ENCODE measurements around the gene S100A2. TPM values are rescaled to one million over a fixed set of nuclear protein-coding genes. Genes with fewer than 3 reads are reported as not detected.

The S100A2 gene
- total and polyA plus RNA-seq, 2 of the 13 experiments (the other 11 are each of a cell fraction or from before 2014, with no cell fraction given), result 1.2 TPM

DNA sequence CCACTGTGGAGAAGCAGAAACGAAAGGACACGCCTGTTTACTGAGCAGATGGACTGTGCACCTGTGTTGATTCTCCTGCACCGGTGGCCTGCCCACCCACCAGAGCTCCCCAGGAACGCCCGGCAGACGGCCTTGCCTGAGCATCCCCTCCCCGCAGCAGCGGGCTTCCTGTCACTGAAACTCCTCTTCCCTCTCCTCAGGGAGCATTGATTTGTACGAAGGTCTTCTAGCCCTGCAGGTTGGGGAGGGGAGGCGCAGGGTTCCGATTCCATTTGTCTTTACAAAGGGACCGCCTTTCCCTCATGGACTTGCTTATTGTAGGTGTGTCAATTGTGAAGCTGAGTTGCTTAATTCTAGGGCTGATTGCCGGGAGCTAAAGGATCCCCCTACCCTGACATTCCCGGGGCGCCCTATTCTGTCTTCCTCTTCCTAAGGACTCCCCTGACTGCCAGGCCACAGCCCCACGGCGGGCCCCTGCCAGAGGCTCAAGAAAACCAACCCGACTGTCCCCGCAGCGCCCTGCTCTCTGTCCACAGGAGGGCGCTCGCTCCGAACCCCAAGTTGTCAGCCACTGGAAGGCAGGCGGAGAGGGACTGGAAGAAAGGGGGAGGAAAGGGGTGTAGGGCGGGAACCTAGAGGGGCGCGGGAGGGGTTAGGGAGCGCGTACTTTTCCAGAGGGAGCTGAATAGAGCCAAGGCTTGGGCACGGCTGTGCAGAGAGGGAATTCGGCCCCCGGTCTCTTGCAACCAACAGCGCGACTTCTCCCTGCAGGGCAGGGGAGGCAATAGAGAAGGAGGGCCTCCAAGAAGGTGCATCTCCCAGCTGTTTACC is 32.7 kb downstream of the S100A2 start (continued):
- TF ChIP-seq, protein P1, sequence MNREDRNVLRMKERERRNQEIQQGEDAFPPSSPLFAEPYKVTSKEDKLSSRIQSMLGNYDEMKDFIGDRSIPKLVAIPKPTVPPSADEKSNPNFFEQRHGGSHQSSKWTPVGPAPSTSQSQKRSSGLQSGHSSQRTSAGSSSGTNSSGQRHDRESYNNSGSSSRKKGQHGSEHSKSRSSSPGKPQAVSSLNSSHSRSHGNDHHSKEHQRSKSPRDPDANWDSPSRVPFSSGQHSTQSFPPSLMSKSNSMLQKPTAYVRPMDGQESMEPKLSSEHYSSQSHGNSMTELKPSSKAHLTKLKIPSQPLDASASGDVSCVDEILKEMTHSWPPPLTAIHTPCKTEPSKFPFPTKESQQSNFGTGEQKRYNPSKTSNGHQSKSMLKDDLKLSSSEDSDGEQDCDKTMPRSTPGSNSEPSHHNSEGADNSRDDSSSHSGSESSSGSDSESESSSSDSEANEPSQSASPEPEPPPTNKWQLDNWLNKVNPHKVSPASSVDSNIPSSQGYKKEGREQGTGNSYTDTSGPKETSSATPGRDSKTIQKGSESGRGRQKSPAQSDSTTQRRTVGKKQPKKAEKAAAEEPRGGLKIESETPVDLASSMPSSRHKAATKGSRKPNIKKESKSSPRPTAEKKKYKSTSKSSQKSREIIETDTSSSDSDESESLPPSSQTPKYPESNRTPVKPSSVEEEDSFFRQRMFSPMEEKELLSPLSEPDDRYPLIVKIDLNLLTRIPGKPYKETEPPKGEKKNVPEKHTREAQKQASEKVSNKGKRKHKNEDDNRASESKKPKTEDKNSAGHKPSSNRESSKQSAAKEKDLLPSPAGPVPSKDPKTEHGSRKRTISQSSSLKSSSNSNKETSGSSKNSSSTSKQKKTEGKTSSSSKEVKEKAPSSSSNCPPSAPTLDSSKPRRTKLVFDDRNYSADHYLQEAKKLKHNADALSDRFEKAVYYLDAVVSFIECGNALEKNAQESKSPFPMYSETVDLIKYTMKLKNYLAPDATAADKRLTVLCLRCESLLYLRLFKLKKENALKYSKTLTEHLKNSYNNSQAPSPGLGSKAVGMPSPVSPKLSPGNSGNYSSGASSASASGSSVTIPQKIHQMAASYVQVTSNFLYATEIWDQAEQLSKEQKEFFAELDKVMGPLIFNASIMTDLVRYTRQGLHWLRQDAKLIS (CRISPR knock-in tag; IDR thresholded peaks at IDR 0.05), result no peak
- peak; percentile 74; the same call in 1 of the 2 replicates for TF ChIP-seq PHF21A (CRISPR knock-in tag; IDR thresholded peaks at IDR 0.05)
- TF ChIP-seq ZNF343 (CRISPR knock-in tag; IDR thresholded peaks at IDR 0.05), result no peak
- TF ChIP-seq, protein P2, sequence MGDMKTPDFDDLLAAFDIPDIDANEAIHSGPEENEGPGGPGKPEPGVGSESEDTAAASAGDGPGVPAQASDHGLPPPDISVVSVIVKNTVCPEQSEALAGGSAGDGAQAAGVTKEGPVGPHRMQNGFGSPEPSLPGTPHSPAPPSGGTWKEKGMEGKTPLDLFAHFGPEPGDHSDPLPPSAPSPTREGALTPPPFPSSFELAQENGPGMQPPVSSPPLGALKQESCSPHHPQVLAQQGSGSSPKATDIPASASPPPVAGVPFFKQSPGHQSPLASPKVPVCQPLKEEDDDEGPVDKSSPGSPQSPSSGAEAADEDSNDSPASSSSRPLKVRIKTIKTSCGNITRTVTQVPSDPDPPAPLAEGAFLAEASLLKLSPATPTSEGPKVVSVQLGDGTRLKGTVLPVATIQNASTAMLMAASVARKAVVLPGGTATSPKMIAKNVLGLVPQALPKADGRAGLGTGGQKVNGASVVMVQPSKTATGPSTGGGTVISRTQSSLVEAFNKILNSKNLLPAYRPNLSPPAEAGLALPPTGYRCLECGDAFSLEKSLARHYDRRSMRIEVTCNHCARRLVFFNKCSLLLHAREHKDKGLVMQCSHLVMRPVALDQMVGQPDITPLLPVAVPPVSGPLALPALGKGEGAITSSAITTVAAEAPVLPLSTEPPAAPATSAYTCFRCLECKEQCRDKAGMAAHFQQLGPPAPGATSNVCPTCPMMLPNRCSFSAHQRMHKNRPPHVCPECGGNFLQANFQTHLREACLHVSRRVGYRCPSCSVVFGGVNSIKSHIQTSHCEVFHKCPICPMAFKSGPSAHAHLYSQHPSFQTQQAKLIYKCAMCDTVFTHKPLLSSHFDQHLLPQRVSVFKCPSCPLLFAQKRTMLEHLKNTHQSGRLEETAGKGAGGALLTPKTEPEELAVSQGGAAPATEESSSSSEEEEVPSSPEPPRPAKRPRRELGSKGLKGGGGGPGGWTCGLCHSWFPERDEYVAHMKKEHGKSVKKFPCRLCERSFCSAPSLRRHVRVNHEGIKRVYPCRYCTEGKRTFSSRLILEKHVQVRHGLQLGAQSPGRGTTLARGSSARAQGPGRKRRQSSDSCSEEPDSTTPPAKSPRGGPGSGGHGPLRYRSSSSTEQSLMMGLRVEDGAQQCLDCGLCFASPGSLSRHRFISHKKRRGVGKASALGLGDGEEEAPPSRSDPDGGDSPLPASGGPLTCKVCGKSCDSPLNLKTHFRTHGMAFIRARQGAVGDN (CRISPR knock-in tag; IDR thresholded peaks at IDR 0.05), result peak; percentile 70
- TF ChIP-seq, protein P3, sequence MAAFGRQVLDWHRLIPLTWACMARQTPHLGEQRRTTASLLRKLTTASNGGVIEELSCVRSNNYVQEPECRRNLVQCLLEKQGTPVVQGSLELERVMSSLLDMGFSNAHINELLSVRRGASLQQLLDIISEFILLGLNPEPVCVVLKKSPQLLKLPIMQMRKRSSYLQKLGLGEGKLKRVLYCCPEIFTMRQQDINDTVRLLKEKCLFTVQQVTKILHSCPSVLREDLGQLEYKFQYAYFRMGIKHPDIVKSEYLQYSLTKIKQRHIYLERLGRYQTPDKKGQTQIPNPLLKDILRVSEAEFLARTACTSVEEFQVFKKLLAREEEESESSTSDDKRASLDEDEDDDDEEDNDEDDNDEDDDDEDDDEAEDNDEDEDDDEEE (CRISPR knock-in tag; IDR thresholded peaks at IDR 0.05), result no peak
- TF ChIP-seq ZNF839 (CRISPR knock-in tag; IDR thresholded peaks at IDR 0.05; ENCODE audit: borderline replicate concordance), result no peak
- TF ChIP-seq ZNF383 (CRISPR knock-in tag; IDR thresholded peaks at IDR 0.05; ENCODE audit: borderline replicate concordance), result no peak
- TF ChIP-seq, protein P4, sequence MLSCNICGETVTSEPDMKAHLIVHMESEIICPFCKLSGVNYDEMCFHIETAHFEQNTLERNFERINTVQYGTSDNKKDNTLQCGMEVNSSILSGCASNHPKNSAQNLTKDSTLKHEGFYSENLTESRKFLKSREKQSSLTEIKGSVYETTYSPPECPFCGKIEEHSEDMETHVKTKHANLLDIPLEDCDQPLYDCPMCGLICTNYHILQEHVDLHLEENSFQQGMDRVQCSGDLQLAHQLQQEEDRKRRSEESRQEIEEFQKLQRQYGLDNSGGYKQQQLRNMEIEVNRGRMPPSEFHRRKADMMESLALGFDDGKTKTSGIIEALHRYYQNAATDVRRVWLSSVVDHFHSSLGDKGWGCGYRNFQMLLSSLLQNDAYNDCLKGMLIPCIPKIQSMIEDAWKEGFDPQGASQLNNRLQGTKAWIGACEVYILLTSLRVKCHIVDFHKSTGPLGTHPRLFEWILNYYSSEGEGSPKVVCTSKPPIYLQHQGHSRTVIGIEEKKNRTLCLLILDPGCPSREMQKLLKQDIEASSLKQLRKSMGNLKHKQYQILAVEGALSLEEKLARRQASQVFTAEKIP (CRISPR knock-in tag; IDR thresholded peaks at IDR 0.05; ENCODE audit: borderline replicate concordance), result no peak
- TF ChIP-seq, protein P5, sequence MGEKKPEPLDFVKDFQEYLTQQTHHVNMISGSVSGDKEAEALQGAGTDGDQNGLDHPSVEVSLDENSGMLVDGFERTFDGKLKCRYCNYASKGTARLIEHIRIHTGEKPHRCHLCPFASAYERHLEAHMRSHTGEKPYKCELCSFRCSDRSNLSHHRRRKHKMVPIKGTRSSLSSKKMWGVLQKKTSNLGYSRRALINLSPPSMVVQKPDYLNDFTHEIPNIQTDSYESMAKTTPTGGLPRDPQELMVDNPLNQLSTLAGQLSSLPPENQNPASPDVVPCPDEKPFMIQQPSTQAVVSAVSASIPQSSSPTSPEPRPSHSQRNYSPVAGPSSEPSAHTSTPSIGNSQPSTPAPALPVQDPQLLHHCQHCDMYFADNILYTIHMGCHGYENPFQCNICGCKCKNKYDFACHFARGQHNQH (CRISPR knock-in tag; IDR thresholded peaks at IDR 0.05), result no peak
- TF ChIP-seq ZNF83 (CRISPR knock-in tag; IDR thresholded peaks at IDR 0.05; ENCODE audit: borderline replicate concordance), result no peak
- no peak for TF ChIP-seq NR2F6 (IDR thresholded peaks at IDR 0.05)
- TF ChIP-seq NR2F6 (CRISPR knock-in tag; IDR thresholded peaks at IDR 0.05), result no peak

Data from HepG2 (cell line).